GM20431 (cell line): ENCODE data around the gene PTPRO.

ENCODE experiments used
- in situ Hi-C: fragments of 300-500 bp; cut with MseI, MboI; formaldehyde crosslinking; loops from one replicate; pipeline ENCODE4 v1.15.0; 2020; ENCODE audit warnings: low sequenced_read_pairs; ENCODE audit not compliant: unreplicated experiment

PTPRO gene

DNA sequence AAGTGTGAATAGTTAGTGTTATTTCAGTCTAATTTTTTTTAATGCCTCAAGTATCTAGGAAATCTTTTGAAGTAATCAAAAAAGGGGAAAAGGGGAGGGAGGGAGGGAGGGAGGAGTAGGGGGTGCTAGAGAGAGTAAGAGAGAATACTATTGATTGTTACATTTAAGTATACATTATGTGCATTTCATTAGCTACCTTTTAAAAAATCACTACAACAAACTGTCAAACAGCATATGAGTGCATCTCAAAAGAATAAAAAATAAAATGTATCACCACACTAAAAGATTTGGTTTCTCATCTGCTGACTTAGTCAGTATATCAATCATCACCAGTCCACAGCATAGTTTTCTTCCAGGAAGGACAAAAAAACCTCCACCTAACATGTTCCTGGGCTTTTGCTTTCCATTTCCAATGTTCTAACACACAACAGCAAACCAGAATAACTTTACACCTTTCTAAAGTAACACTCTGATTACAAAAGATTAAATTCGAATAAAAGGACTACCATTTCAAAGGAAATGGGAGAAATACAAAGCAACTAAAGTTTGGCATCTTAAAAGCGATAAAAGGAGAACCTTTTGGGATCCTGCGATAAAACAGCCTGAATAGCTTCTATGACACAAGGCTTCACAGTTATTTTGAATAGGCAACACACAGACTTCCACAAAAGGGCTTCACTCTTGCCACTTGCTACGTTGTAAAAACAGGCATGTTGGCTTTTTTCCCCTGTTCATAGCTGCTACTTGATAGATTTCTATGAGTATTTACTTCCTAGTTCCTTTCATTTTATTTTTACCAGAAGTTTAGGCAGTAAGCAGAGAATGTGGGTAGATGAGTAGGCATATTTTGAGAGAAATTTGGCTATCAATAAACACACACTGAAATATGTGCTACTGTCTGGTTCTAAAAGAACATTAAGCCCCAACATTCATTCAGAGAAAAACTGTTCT lies 306.0 kb downstream of the PTPRO start:
- in situ Hi-C loops = no loop called here

DNA sequence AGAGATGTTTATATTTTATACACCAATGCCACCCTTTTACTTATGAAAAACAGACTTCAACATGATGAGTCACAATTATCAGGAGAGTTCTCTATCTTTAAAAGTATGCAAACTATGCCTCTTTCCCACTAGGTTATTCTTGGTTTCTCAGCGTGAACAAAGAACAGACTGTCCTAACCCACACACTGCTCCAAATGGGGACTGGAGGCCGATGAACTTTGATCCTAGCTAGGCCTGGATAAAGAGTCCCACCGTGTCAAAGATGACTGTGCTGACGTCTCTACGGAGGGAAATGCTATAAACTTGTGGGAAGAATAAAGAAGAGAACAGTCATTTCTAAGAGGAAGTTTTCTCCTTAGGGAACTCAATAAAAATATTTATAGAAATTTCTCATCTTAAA lies 306.8 kb downstream of the PTPRO start:
- in situ Hi-C loops = no loop called here

DNA sequence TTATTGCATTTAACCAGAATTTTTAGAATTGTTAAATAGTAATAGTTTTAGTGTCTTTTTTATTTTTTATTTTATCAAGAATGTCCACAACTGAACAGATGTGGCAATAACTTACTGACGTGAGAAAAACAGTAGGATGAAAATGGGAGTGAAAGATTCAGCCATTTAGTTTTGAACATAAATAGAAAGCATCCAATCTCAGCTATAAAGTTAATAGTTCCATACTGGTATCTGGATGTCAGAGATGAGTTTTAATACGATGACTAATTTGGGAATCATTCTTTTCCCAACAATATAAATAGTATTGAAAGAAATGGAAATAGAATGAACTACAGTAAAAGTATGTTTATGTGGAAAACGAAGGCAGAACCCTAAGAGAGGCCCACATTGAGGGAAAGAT lies 307.5 kb downstream of the PTPRO start:
- in situ Hi-C loops = no loop called here

DNA sequence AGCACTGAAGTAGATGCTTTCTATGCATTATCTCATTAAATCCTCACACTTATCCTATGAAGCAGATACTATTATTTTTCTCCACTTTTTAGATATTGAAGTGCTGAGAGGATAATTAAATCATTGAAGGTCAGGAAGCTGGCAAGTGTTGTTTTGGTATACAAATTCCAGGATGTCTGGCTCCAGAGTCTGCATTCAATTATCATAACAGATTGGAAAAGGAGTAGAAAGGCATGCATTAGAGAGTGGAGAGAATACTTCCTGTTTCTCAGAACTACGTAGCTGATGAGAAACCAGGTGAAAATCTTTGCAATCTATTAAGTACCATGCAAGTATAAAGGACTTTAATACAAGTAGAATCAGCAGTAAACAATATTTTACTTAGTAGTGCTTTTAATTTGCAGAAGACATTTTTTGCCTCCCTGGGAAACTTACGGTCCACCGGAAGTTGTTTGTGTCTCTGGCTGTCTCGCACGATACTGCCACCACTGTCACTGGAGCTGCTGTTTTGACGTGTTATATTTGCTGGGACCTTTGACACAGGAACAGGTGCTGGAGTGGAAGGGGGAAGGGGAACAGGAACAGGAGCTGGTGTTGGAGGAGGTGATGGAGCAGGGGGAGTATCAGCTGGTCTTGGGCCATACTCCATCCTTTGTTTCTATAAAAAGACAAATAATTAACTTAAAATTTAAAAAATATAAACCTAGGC lies 308.9 kb downstream of the PTPRO start:
- in situ Hi-C loops = no loop called here

DNA sequence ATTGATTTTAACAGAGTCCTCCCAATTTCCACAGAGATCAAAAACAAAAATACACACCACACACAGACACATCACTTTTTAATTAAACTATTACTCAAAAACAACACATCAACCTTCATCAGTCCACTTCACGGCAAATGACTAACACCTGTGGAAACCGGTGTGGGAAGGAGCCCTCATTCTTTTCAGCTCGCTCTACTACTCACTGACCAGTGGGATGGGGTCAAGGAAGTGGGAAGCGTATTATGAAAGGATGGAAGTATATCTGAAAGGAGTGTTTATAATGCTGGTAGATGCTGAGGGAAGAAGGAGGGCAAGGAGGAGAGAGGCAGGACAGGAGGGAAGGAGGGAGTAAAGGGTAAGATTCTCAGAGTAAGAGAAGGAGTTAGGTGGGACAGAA lies 310.4 kb downstream of the PTPRO start:
- in situ Hi-C loops = no loop called here

DNA sequence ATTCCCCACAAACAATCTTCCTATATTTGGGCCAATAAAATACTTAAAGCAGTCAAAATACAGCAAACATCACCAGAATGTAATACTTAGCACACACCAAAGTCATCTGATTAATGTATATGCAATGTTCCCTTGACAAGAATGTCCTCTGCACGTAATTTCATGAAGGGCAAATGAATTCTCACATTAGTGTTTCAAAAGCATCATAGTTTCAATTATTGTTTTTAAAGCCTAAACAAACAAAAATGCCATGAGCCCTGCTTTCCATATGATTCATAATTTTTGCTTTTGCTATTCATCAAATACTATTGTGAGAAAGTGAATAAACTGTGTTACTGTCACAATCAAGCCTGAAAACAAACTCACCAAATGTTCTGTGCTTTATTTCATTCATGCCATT lies 310.9 kb downstream of the PTPRO start:
- in situ Hi-C loops = no loop called here

DNA sequence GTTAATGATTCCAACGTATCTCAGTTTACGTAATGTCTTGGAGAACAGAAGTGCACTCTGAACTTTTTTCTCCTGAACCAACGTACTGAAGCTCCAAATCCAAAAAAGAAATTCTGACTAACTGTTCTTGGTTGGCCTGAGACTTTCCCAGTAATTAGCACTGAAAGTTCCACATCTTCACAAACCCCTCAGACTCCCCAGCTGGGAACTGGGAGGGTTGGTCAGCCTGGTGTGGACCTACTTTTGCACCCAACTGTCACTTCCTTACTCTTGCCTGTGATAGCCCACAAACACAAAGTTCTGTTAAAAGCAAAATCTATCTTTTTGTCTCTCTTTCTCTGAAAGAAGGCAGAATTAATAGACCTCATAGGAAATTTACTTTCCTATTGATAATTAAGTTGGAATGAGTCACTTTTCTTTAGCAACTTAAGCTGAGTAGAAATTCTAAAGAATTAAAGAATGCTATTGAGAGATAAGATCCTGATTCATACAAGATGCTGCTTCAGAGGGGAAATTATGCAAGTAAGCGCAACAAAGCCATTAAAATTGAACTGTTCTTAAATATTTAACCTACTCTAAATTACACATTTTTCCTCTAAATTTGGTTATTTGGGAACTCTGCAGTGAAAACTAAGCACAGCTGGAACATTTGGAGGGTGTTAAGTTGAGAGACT lies 311.8 kb downstream of the PTPRO start:
- in situ Hi-C loops = no loop called here

DNA sequence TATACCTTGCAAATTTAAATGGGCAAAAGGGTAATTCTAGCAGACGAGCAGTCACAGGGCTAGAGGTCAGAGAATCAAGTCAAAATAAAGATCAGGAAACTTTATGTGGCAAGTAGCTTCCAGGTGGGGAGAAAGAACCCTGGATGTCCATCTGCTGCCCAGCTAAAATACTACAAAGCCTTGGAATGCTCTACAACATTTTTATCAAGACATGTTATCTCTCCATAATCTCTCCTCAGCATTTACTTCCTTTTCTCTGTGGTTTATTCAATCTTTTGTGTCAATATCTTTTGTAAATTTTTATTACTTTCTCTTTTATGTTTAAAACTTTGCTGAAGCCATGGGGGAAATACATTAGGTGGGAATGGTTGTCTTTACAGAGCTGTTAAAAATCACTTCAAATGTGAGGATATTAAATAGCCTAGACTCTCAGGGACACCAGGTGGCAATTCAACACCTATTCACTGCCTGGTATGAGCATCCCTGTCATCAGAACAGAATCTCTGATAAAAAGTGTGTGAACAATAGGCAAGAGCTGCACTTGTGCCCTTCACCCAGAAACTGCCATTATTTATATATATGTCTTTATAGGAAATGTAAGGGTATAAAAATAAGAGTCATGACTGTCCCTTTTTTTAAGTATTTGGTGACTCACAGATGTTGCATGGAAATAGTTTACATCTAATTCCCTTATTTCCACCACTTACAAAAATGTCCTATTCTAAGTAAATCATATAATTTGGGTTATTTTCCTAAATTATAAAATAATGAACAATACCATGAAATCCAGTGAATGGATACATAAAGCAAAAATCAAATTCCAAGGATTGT lies 314.0 kb downstream of the PTPRO start:
- in situ Hi-C loops = no loop called here

DNA sequence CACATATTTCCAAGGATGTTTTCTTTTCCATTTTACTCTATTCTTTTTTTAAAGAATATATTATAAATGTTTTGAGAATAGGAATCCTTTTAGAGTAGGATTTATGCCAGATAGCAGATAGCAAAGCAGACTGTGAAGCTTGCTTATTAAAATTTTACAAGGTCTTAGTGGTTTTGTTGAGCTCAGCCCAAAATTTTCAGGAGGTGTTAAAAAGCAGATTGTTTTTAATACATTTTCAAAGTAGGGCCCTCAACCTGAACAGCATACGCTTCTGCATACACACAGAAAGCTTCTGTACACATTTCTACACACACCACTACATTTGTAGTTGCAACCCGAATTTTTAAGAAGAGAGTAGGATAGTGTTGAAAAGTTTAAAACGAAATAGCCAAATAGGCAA lies 315.9 kb downstream of the PTPRO start:
- in situ Hi-C loops = no loop called here

DNA sequence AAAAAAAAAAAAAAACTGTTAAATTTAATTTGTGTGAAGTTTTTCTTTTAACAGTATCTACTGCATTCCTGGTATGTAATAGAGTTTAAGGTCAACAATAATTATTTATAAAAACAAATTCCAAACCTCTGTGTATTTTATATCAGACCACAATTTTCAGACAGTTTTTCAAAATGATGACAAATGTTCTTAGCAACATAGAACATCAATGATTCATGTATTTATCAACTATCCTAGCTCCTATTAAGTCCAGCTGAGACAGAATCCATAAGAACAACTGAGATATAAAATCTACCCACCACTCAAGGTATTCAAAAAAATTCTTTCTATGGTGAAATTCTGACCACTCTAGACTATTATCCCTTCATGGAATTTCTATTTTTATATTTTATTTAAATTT lies 322.4 kb downstream of the PTPRO start:
- in situ Hi-C loops = no loop called here

DNA sequence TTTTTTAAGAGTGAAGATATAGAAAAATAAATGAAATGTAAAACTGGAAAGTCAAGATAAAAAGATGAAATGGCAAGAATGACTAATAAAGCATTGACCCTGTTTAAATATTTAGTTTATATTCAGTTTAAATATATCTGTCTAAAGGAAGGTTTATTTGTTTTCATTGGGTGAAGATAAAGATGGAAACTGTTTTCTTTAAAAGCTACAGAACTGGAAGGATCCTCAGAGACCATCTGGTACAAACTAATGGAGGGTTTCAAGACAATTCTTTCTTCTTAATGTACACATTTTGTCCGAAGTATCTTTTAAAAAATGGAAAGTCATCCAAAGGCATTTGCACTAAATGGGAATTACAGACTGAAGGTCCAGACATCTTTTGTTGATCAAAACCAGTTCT lies 324.3 kb downstream of the PTPRO start:
- in situ Hi-C loops = no loop called here
